OCI-LY3 (cell line): ENCODE results near the gene CCL24.

Experiments
- CTCF ChIP-seq: fragments of 200-600, 300-600 bp; sonication (generic); IDR thresholded peaks from 2 replicates; pipeline ENCODE4 v1.5.1; 2014; ENCODE audit warnings: antibody characterized with exemption, low read length, low read depth
- EZH2phosphoT487 ChIP-seq: fragments of 200-600 bp; shearing (Covaris generic); IDR thresholded peaks from 2 replicates; pipeline ENCODE4 v1.6.1; 2018; ENCODE audit warnings: antibody characterized with exemption, mixed run types, low read depth

- TF ChIP-seq CTCF (no peak), EZH2phosphoT487 (no peak)
These were observed 22.2 kb upstream of the CCL24 start for GRCh38 chr7:75835688-75836285.
